ENCODE results near the gene MYT1.
A peak's percentile ranks its signal among the peaks of the same experiment; 100 is the strongest.

The MYT1 gene

GRCh38 chr20:64255361-64256281, 91.4 kb downstream of the MYT1 start, which contains the start of gene PCMTD2:
TSS of gene PCMTD2 (plus strand) at chr20:64255748. CDS start at chr20:64259966, 4,218 bp downstream.
- peak; percentile 99 for DNase-seq (ENCODE audit: low spot score)
- TF ChIP-seq, protein P1, sequence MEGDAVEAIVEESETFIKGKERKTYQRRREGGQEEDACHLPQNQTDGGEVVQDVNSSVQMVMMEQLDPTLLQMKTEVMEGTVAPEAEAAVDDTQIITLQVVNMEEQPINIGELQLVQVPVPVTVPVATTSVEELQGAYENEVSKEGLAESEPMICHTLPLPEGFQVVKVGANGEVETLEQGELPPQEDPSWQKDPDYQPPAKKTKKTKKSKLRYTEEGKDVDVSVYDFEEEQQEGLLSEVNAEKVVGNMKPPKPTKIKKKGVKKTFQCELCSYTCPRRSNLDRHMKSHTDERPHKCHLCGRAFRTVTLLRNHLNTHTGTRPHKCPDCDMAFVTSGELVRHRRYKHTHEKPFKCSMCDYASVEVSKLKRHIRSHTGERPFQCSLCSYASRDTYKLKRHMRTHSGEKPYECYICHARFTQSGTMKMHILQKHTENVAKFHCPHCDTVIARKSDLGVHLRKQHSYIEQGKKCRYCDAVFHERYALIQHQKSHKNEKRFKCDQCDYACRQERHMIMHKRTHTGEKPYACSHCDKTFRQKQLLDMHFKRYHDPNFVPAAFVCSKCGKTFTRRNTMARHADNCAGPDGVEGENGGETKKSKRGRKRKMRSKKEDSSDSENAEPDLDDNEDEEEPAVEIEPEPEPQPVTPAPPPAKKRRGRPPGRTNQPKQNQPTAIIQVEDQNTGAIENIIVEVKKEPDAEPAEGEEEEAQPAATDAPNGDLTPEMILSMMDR (IDR thresholded peaks at IDR 0.05; ENCODE audit: extremely low read depth, missing control alignments): no peak

DNA sequence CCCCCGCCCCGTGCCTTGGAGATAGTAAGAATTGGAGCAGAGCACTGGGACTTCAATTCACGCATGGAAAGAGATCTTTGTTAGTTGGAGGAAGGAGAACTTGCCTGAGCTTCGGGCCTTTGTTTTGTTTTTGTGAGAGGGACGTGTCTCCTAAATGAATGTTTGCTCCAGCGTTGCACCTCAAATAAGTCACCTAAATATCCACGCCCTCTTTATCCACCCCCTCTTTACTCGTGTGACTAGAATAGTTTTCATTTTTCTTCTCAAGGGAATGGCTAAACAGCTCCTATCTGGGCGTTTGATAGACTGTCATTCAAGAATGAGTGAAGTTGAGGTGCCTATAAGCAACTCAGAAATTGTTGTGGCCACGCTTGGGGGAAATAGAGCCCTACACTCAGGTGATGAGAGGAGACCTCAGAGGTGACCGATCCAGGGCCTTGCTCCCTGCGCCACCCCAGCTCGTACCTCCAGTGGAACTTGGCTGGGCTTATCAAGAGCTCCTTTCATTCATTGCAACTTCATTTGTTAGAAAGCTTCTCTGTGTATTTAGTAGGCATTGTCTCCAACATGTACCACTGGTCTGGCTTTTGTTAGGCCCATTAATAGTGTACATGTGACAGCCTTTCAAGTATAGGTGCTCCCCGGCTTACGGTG, 92.2 kb downstream of the MYT1 start:
- TF ChIP-seq, protein P1 (IDR thresholded peaks at IDR 0.05; ENCODE audit: extremely low read depth, missing control alignments): no peak
- DNase-seq (ENCODE audit: low spot score): no peak

DNA sequence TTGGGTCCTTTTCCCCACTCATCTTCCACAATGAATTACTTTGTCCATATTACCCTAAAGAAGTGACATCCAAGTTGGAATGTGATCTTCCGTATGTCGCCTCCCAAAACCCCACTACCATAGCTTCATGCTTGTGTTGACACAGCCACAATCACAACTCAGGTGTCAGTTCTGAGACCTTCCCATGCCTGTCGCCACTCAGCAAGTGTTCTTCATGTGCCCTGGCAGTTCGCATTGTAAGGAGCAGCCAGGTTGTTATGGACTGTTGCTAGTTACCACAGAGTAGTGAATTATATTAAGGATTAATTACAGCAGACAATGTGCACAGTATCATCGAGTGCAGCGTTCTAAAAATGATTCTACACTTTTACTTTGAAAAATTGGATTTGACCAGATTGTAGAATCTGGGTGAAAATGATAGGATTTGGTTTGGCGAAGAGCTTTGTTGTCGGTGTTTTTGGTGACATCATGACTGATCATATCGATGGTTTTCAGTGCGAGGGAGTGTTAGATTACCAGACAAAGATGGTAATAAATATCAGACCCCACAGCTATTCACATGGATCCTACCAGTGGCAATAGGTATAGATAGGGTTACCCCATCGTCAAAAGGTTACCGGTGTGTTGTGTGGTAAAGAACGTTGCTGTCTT, 93.0 kb downstream of the MYT1 start:
- TF ChIP-seq, protein P1 (IDR thresholded peaks at IDR 0.05; ENCODE audit: extremely low read depth, missing control alignments): no peak
- no peak for DNase-seq (ENCODE audit: low spot score)

DNA sequence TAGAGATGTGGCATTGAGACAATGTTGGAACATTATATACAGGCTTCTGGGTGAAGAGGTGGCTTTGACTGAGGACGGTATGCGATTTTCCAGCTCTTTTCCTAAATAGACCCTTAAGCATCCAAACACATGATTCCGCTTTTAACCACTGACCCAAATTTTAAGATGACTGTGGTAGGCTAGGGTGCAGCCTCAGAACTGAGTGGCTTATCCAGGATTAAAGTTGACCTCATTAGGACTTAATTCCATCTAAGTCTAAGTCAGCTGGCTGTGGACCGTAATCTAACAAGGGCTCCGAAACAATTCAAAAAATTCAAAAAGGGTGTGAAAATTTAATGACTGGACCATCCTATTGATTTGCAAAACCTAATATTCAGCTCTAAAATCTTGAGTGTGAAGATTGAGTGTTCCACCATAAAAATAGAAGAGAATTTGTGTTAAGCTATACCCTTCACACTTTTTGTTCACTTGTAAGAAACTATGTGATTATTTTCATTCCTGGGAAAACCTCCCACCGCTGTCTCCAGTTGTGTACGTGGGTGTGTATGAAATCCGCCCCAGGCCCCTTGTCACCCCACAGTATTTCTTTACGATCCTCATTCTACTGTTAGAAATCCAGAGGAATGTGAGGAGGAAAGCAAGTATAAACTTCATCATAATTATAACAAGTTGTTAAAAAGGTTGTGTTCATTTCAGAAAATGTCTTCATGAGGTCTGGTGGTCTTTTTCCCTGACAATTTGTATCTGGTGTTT, 94.0 kb downstream of the MYT1 start:
- TF ChIP-seq, protein P1 (IDR thresholded peaks at IDR 0.05; ENCODE audit: extremely low read depth, missing control alignments): no peak
- no peak for DNase-seq (ENCODE audit: low spot score)

DNA sequence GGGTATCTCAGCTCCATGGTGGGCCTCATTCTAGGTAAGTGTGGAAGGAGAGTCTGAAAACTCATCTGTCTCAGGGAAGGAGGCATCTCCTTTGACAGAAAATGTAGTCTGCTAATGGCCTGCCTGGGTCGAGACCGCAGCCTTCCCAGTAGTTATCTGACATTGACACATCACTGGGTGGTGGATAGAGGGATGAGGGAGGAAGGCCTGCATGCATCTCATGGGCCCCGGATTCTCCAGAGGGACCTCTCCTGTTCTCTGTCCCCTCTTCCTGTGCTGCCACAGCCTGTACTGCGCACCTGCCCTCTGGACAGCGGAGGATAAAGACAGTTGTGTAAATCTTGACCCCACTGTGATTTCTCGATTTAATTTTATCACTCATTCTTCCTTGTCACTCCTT, 96.0 kb downstream of the MYT1 start:
- TF ChIP-seq, protein P1 (IDR thresholded peaks at IDR 0.05; ENCODE audit: extremely low read depth, missing control alignments): no peak
- no peak for DNase-seq (ENCODE audit: low spot score)

DNA sequence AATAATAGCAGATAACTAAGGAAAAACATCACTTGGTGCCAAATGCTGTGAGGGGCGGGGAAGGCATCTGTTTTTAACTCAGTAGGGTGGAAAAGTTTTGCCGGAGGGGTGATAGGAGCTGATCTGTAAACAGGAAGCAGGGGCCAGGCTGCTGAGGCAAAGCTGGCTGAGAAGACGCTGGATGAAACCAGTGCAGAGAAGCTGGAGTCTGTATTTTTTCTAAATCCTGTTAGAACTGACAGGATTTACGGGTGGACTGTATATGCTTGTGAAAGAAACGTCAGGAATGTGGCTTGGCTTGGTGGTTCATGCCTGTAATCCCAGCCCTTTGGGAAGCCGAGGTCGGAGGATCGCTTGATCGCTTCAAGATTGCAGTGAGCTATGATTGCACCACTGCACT, 96.9 kb downstream of the MYT1 start:
- no peak for DNase-seq (ENCODE audit: low spot score)

More for the DNA sequence above, 96.9 kb downstream of the MYT1 start:
- TF ChIP-seq, protein P1 (IDR thresholded peaks at IDR 0.05; ENCODE audit: extremely low read depth, missing control alignments): no peak
